ENCODE measurements around the gene CNGA2.

CNGA2 gene

DNA sequence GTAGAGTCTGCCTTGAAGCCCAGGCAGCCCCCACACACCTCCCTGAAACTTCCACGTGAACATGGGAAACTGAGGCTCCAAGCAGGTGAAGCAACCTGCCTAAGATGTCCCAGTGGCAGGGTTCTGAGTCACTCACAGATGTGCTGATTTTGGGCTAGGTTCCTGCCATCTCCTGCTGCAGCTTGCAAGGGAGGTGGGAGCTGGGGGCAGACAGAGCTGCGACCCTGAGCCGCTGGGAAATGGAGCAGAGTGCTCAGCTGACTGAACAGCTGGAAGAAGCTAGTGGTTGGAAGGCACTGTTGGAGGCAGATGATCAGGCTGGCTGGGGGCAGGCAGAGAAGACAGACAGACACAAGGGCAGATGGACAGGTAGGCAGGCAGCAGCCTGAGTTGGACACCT, 22.3 kb upstream of the CNGA2 start:
- no peak for DNase-seq

DNA sequence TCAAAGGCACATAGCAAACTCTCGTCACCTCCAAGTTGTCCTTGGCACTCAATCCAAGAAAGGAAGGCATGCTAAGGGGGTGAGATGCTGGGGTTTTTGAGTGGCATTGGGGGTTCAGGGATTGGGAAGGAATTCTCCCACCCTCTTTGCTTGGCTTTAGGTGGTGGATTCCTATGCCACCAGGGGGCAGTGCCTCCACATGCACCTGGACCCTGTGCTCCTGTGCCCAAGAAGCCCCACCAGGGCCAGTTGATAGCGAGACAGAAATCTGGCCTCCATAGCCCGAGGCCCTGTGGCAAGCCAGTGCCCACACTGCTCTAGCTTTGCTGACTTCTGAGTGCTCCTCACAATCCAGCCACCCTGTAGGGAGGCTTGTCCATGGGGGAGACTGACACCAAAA, 20.7 kb upstream of the CNGA2 start:
- peak; percentile 10 for DNase-seq

DNA sequence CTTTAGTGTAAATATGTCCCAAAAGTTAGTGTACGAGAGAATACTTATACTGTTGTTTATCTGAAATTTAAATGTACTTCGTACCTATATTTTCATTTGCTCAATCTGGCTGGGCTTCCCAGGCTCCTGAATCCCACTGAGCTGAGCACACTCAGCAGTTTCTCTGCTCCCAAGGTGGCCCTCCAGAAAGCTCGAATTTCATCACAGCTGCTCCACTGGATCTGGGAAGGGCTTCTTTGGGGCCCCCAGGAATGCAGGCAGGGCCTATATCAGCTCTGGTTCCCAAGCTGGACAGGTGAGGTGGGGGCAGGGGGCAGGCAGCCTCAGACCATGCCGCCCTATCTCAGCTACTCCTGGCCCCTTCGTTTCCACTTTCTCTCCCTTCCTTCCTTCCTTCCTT, 20.2 kb upstream of the CNGA2 start:
- no peak for DNase-seq

DNA sequence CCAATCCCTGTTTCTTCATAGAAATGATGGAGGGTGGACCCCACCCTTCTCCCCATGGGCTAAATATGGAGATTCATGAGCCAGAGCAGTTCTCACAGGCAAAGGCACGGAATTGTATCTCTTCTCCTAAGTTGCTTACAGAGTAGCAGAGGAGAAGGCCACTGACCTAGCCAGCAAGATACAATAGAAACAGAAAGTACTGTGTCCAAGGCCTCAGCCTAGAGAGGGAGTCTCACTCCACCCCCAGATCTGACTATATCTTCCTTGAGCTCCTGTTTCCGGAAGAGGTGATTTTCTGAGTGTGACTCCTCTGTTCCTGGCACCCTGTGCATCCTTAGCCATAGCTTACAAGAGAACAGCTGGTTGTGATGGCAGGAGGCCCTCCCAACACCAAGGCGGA, 18.8 kb upstream of the CNGA2 start, which contains the start of gene FATE1:
FATE1 (plus strand) TSS at position 284 of the 400 bp plus-strand sequence; CDS start at position 369, 85 bp downstream.
- DNase-seq, result no peak

DNA sequence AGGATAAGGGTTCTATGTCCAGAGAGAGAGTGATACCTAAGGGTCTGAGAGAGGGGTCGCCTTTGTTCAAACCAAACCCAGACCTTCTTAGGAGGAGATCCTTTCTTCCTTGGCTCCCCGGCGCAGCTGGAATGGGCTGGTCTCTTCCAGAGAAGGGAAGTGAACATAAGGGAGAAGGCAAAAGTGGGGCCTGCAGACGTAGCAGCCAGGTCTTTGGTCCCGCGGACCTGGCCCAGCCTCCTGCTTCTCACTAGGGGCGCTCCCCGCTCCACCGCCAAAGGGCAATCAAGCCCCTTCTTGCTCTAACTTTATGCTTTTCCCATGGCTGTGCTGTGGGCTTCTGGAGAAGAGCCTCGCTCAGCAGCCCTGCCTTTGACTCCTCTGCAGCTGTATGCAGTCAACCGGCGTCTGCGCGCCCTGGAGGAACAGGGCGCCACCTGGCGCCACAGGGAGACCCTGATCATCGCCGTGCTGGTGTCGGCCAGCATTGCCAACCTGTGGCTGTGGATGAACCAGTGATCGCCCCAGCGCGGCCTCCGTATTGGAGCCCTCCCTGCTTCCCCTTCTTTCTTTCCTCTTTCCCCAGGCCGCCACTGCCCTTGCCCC, 12.2 kb upstream of the CNGA2 start:
- peak; percentile 48 for DNase-seq

DNA sequence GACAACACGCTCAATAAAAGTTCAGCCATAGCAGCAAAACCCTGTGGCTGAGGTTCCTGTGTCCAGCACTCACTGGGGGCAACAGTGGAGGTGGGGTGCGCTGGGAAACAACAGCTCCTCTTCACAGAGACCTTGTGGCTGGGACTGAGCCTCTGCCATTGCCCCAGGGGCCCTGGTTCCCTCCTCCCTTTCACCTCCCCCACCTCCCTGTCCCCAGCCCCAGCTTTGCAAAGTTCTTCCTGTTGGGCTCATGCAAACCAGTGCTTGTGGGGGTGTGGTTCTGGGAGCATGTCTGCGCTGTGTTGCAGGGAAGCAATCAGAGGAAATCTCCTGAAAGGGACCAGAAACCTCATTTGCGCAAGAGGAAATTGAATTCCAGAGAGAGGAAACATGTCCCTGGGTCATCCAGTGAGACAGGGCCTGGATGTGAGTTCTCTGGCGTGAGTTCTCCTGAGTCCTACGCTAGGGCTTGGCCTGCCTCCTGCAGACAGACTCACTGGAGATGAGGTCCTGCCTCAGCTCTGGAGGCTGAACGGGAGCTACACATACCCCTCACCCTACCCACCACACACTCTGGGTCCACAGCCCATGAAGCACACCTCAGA, 11.3 kb upstream of the CNGA2 start:
- no peak for DNase-seq

DNA sequence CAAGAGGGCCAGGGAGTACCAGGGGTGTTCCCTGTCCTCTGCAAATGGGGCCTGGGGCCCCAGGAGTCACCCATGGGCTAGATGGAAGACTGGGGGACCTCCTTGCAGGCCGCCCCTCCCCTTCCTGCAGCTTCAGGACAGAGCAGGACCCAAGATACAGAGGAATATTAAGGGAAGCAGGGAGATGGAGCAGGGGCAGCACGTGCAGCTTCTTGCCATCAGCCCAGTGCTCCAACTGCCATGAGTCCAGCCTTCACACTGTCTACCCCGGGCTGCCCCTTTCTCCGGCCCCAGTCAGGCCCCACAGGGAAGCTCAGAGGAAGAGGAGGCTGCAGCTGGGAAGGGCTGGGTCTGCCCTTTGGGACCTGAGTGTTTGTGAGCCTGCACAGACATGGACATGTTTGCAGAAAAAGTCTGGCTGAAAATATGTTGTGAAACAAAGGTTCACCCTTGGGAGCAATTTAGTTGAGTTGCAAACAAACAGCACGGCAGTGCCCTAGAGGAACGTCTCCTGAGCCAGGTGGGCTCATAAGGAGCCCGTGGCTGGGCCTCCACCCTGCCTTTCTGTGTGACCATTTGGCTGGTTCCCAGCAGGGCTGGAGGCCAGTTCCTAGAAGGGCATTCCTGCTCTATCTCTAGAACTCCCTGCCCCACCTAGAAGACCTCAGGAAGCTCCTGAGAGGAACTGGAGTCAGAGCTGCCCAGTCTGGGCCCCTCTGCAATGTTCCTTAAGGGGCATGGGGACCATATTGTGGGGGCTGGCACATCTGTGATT, 9.8 kb upstream of the CNGA2 start:
- DNase-seq, result no peak

DNA sequence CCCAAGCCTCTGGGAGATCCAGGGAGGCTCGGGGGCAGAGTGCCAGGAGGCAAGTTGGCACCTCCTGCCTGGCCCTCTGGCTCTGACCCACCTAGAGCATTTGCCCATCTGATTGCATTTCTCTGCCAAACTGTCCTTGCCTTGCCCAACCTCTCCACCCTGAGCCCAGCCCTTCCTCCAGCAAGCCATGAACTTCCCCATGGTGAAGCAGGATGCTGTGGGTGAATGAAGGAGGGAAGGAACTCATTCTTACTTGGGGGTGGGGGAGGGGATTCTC, 9.3 kb upstream of the CNGA2 start:
- DNase-seq, result no peak

DNA sequence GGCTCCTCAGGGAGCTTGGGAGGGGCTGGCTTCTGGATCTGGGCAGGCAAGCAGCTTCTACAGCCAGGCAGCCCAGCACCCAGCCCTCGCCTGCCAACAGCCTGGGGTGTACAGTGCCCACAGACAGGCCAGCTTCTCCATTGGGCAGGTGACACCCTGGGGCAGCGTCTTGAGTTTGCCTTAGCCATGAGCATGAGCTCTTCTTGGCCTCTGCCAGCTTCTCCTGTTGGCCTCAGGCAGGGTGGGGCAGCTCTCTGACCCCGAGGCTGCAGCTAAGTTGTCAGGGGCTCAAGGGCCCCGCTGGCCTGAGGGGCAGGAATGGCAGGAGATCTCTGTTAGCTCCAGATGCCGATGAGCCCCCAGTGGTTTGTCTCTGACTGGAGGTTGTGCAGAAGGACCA, 7.8 kb upstream of the CNGA2 start:
- no peak for DNase-seq

DNA sequence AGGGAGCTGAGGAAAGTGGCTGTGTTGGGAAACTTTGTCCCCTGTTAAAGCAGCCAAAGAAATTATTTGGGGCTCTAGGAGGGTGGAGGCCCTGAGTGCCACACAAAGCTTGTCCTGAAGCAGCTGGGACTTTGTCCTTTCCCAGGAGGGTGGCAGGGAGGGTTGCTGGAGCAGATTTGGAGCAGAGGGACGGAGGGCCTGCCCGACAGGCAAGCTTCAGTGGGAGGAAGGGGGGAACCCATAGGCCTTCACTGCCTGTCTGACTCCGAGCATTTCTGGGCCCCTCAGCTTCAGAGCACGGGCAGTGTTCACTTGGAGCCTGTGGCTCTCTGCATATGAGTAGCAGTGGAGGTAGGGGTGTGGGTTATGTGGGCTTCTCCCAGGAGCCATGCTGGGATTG, 7.2 kb upstream of the CNGA2 start:
- no peak for DNase-seq

DNA sequence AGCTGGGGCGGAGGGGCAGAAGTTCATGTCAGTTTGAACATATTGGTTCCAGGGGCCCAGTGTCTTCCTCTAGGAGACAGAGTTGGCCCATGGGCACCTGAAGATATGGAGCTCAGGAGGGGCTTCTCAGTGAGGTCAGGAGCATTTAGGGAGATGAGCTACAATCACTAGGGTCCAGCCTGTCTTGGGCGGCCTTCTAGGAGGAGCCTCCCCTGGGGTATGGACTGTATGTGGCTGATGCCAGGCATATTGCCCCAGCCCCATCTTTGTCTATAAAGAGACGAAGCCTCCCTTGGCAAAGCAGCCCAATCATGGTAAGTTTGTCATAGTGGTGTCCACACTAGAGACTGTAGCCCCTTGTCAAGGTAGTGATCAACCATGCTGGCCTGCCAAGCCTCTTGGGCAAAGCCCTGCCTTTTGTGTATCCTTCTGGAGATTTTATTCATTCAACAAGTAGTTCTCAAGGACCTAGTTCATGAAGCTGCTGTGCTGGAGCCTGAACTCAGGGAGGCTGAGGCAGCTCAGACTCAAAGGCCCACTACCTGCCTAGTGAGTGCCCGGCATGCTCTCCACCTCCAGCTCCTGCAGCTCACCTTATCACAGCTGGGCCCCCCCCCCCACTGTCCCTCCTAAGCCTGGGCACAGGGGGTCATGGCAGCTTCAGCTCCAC, 5.4 kb upstream of the CNGA2 start:
- no peak for DNase-seq

DNA sequence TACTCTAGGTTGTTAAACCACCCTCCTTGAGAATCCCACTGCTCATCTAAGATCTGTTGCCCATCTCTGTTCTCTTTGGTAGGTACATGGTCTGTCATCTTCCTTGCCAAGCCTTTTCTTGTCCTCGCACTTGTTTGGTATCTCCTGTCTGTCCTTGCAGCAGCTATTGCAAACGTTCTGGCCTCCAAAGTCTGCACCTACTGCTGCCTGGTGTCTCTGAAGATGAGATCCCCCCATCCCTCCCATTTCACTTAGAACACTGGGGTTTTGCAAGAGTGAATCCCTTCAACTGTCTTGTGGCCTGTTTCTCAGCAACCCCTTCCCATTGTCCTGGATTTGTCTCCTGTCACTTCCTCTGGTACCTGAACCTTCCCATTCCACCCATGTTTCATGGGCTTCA, 673 bp downstream of the CNGA2 start:
- no peak for DNase-seq

DNA sequence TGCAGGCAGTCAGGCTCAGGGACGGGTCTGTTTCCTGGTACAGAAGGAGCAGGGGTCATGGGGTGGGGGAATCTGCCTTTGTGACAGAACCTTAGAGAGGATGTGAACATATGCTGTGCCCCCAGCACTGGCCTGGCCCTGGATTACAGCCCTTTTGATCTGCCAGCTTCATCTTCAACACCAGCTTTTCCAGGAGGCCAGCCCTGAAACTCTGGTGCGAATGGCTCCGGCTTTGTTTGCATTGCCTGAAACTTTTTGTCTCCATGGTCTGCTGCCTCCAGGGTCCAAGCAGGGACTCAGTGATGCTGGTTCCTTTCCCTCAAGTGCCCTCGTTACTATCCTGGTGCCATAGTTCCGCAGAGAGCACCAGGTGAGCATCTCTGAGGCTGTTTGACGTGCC, 2.1 kb downstream of the CNGA2 start:
- DNase-seq, result no peak

DNA sequence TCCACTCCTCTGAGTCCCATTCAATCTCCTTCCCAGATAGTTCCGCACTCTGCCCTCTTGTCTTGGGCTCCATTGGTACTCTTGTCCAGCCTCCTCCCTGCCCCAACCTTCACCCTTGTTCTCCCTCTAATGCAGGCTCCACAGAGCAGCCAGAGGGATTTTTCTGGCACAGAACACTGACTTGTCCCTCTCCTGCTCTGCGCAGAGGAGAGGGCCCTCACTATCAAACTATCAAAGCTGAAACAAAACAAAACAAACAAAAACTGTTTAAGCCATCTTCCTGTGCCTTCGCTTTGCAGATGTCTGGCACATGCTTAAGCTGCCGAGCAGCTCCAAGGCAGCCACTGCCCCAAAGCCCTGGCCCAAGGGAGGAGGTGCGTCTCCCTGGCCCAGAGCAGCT, 2.9 kb downstream of the CNGA2 start:
- no peak for DNase-seq

DNA sequence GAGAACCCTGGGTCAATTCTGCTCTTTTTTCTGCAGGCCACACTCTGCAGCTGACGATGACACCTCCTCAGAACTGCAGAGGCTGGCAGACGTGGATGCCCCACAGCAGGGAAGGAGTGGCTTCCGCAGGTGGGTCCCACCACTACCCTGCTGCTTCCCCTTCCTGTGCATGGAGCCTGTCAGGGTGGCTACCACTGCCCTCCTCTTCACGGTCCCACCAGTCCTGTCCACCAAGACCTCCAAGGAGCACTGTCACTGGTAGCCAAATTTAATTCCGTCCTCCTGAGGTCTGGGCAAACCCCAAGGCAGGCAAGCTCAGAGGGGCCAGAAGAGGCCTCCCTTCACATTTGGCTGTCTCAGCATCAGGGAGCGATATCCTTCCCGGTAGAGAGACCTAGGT, 4.2 kb downstream of the CNGA2 start:
- no peak for DNase-seq

DNA sequence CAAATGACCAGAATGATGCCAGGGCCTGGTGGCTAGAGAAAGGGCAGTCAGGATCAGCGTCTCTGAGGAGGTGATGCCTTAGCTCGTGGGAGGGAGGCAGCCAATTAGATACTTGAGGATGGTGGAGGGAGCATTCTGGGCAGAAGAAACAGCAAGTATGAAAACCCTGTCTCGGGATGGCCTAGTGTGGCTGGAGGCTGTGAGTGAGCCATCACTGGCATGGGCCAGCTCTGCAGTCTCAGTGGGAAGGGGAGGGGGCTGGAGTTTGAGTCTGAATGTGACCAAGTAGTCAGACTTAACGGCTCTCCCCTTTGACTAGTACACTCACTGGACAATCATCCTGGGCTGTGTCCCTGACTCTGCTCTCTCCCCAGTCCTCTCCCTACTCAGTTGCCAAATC, 7.1 kb downstream of the CNGA2 start:
- DNase-seq, result no peak

DNA sequence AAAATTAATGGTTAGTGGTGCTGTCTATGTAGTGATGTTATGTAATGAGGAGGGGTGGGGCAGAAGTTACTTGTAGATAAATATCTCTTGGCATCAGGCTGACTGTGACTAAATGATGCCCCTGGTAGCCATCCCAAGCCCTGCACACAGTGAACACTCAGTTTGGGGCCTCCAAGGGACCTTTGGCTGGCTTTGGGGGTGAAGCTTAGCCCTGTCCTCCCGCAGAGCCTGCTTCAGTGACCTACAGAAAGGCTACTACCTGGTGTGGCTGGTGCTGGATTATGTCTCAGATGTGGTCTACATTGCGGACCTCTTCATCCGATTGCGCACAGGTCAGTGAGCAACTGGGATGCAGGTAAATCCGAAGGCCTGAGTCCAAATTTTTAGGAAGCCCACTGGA, 7.8 kb downstream of the CNGA2 start:
- no peak for DNase-seq

DNA sequence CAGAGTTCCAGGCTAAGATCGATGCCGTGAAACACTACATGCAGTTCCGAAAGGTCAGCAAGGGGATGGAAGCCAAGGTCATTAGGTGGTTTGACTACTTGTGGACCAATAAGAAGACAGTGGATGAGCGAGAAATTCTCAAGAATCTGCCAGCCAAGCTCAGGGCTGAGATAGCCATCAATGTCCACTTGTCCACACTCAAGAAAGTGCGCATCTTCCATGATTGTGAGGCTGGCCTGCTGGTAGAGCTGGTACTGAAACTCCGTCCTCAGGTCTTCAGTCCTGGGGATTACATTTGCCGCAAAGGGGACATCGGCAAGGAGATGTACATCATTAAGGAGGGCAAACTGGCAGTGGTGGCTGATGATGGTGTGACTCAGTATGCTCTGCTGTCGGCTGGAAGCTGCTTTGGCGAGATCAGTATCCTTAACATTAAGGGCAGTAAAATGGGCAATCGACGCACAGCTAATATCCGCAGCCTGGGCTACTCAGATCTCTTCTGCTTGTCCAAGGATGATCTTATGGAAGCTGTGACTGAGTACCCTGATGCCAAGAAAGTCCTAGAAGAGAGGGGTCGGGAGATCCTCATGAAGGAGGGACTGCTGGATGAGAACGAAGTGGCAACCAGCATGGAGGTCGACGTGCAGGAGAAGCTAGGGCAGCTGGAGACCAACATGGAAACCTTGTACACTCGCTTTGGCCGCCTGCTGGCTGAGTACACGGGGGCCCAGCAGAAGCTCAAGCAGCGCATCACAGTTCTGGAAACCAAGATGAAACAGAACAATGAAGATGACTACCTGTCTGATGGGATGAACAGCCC, 9.3 kb downstream of the CNGA2 start:
- DNase-seq, result no peak

DNA sequence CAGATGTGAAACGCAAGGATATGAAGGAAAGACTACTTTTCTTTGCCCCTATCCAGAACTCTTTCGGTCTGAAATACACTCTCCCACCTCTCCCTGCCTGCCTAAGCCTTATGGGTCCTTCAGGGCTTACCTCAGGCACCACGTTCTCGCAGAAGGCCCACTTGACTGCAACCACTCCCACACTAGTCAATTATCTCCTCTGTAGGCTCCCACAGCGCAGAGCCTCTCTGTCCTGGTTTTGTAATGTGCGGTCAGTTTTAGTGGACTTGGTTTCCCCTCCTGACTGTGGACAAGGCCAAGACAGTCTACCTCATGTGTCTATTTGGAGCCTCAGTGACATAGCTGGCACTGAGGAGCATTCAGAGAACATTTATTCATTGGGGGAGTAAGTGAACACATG, 11.1 kb downstream of the CNGA2 start:
- DNase-seq, result no peak

DNA sequence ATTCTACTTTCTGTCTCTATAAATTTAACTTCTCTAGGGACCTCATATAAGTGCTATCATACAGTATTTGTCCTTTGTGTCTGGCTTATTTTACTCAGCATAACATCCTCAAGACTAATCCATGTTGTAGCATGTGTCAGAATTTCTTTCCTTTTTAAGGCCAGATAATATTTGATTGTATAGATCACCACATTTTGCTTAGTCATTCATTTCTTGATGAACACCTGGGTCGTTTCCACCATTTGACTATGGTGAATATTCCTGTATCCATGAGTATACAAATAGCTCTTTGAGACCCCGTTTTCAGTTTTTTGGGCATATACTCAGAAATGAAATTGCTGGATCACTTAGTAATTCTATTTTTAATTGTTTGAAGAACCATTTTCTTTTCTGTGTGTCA, 12.0 kb downstream of the CNGA2 start:
- no peak for DNase-seq

DNA sequence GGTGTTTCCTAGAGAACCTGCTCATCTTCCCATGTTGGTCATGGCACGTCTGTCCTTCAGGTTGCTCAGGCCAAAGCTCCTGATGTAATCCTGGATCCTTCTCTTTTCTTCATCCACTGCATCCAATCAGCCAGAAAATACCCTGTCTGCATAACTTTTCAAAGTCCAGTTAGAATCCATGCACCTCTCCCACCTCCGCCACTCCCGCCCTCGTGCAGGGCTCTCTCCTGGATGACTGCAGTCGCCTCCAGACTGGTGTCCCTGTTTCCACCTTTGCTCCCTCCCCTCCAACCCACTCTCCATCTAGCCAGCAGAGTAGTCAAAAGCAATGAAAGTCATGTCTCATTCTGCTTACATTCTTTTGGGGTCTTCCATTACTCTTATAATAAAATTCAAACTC, 16.0 kb downstream of the CNGA2 start:
- no peak for DNase-seq

DNA sequence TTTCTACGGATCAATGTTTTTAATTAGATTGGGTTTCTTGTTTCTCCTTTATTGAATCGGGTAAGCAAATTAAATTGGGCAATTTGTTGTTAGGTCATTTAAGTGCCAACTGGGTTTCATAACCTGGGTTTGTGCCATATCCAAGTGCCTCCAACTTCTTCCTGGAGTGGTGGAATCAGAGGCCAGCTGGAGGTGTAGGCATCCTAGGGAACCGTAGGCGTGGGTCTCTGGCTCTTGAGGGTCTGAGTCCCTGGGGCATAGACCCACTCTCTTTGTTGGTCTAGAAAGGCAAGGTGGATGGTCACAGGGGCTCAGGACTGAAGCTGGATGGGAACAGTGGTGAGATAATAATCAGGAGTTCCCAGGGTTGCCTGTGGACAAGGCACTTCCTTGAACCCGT, 18.3 kb downstream of the CNGA2 start:
- no peak for DNase-seq

DNA sequence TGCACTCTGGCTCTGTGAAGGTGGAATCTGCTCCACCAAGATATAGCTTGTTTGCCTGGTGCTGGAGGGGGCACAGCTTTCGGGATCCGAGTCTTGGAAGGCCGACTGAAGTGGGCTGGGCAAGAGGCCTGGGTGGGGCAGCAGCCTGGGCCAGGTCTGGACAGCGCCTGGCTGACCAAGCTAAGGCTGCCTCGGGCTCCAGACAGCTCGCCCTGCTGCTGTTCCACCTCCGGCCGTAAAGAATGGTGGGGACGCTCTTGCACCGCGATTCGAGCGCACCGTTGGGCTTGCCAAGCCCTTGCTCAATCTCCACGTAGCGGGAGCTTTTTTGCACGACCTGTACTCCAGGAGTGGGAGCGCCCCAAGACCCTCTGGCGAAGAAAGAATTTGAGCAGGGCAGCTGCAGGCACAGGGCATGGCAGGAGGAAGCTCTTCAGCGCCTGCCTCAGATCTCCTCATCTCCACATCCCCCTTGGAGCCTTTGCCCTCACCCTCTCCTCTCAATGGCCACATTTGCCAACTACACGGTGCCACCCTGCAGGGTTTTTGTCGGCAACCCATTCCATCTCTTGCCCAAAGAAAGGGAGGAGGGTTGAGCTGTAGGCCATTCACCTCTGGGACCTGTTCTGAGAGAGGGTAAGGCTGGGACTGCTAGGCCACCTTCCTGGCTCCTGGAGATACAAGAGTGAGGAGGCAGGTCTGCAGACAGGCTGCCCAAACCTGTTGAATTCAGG, 18.9 kb downstream of the CNGA2 start:
- DNase-seq, result peak; percentile 45

Data from RPMI8226 (cell line).